22Rv1 (cell line): Measurements from ENCODE around the gene NEK11.

Experiments
- ZFX ChIP-seq: fragments of 450-650 bp; IDR thresholded peaks from 2 replicates; pipeline ENCODE4 v1.6.1; 2017; ENCODE audit warnings: antibody characterized with exemption, borderline replicate concordance
- TF ChIP-seq, protein P1 (sequence below): fragments of 450-650 bp; IDR thresholded peaks from 2 replicates; pipeline ENCODE4 v1.5.1; 2017; ENCODE audit warnings: mild to moderate bottlenecking

DNA sequence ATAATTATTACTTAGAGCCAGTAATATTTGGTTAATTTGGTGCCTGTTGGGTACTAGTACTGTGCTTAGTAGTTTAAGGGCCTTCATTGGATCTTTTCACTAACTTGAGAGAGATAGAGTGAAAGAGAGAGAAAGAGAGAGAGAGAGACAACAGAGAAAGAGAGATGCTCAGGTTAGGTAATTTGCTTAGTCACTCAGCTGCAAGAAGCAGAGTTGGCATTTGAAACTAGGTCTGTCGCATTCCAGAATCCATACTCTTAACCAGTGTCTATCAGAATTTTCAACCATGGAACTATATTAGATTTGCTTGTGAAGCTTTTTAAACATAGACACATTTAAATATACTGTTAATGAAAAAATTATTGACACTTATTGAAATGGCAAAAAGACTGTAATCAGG is 323.8 kb downstream of the NEK11 start:
- TF ChIP-seq, protein P1, sequence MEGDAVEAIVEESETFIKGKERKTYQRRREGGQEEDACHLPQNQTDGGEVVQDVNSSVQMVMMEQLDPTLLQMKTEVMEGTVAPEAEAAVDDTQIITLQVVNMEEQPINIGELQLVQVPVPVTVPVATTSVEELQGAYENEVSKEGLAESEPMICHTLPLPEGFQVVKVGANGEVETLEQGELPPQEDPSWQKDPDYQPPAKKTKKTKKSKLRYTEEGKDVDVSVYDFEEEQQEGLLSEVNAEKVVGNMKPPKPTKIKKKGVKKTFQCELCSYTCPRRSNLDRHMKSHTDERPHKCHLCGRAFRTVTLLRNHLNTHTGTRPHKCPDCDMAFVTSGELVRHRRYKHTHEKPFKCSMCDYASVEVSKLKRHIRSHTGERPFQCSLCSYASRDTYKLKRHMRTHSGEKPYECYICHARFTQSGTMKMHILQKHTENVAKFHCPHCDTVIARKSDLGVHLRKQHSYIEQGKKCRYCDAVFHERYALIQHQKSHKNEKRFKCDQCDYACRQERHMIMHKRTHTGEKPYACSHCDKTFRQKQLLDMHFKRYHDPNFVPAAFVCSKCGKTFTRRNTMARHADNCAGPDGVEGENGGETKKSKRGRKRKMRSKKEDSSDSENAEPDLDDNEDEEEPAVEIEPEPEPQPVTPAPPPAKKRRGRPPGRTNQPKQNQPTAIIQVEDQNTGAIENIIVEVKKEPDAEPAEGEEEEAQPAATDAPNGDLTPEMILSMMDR: no peak
- no peak for TF ChIP-seq ZFX
